AG04450 (cell line): ENCODE results near the gene RASAL3. TPM values are rescaled to one million over a fixed set of nuclear protein-coding genes. Genes with fewer than 3 reads are reported as not detected.
"Not testable (repeated sequence)": the region's sequence is repeated elsewhere in the genome, so short reads cannot be mapped to it uniquely, and the experiment has no call there.

Experiments
- CTCF ChIA-PET: fragments of 300-600, 350-600 bp; formaldehyde crosslinking; extraction: SDS; loops from one replicate; lab custom pipeline; 2022; ENCODE audit warnings: antibody characterized with exemption, inconsistent platforms; lab: Charles Lee
- POLR2A ChIA-PET: fragments of 350-600 bp; formaldehyde crosslinking; extraction: SDS; loops from one replicate; lab custom pipeline; 2021; ENCODE audit warnings: antibody characterized with exemption, inconsistent platforms; lab: Yijun Ruan, JAX
- DNase-seq: peaks from one replicate; pipeline ENCODE4 v3.0.0-alpha.2; 2011; ENCODE audit warnings: low read depth, low spot score
- H3K27ac ChIP-seq: one replicate; pipeline ENCODE4 v1.5.1; 2012; ENCODE audit warnings: low read depth, low read length, control low read depth
- H3K27me3 ChIP-seq: one replicate; pipeline ENCODE4 v1.6.0; 2012; ENCODE audit warnings: low read length; ENCODE audit not compliant: control insufficient read depth, insufficient read depth
- H3K4me3 ChIP-seq: 2 replicates; pipeline ENCODE4 v1.5.1; 2011; ENCODE audit warnings: mild to moderate bottlenecking, low read depth, low read length, control low read depth
- H3K9me3 ChIP-seq: 2 replicates; pipeline ENCODE4 v1.5.1; 2012; ENCODE audit warnings: low read length; ENCODE audit not compliant: control insufficient read depth, insufficient read depth
- CTCF ChIP-seq: IDR thresholded peaks from 2 replicates; pipeline ENCODE4 v1.5.1; 2011; ENCODE audit warnings: low read depth, low read length, control low read depth, inconsistent platforms
- polyA plus RNA-seq: library from polyadenylated mRNA; depleted of rRNA; stranded (reverse); fragments of >200 nt; gene quantifications from 2 replicates; pipeline ENCODE4 v1.2.3, GENCODE V29; 2011

The RASAL3 gene
- polyA plus RNA-seq, 1 experiment = 0.21 TPM

- Histone ChIP-seq H3K4me3 (no peak overlapping the region), H3K27ac (no peak overlapping the region), H3K27me3 (no peaks in the 10 kb centered on the region), H3K9me3 (no peaks in the 10 kb centered on the region)
- no peak for TF ChIP-seq CTCF
- no peak for DNase-seq
- ChIA-PET POLR2A (no interaction called here), CTCF (no interaction called here)
Observed at GRCh38 chr19:15412832-15413231, 51.5 kb downstream of the RASAL3 start.

- POLR2A ChIA-PET = interaction anchor here (0.6 to 1.2 kb wide), 2 partner anchors 32 to 41 kb away, joined by 3 read pairs; partner anchors contain the start of gene AKAP8
- CTCF ChIA-PET = interaction anchor here (0.6 to 0.9 kb wide), 3 partner anchors 8 to 306 kb away, joined by 3 to 6 read pairs (median 3); no protein-coding TSS in a partner anchor
- not testable (repeated sequence) for DNase-seq
Observed at GRCh38 chr19:15411351-15411750, 53.0 kb downstream of the RASAL3 start.

GRCh38 chr19:15404780-15405211 lies 59.5 kb downstream of the RASAL3 start:
- H3K4me3 ChIP-seq = no peak overlapping the region
- no peak for DNase-seq
- H3K27me3 ChIP-seq = no peaks in the 10 kb centered on the region
- H3K27ac ChIP-seq = no peak overlapping the region
- ChIA-PET POLR2A (interaction anchor here (0.8 kb wide), 1 partner anchor 14 kb away, joined by 3 read pairs; the partner anchor contains the start of gene AKAP8L), CTCF (no interaction called here)
- H3K9me3 ChIP-seq = no peaks in the 10 kb centered on the region; the same call in 1 of the 2 replicates
- TF ChIP-seq CTCF = no peak

More at GRCh38 chr19:15411351-15411750, 53.0 kb downstream of the RASAL3 start:
- H3K9me3 ChIP-seq, H3K27ac ChIP-seq, H3K27me3 ChIP-seq, H3K4me3 ChIP-seq: not testable (repeated sequence)

- DNase-seq = no peak
- Histone ChIP-seq H3K9me3 (no peaks in the 10 kb centered on the region; the same call in 1 of the 2 replicates), H3K27ac (no peak overlapping the region), H3K27me3 (no peaks in the 10 kb centered on the region), H3K4me3 (no peak overlapping the region)
- ChIA-PET POLR2A (interaction anchor here (0.5 to 0.8 kb wide), 2 partner anchors 15 to 148 kb away, joined by 3 read pairs; partner anchors contain the start of gene AKAP8L), CTCF (no interaction called here)
- no peak for TF ChIP-seq CTCF
Observed at GRCh38 chr19:15404097-15404779, 60.1 kb downstream of the RASAL3 start.

GRCh38 chr19:15403151-15403531 lies 61.2 kb downstream of the RASAL3 start:
- CTCF ChIA-PET = no interaction called here
- DNase-seq = no peak
- POLR2A ChIA-PET = no interaction called here
- H3K27me3 ChIP-seq = no peaks in the 10 kb centered on the region
- no peak for TF ChIP-seq CTCF
- H3K9me3 ChIP-seq = no peaks in the 10 kb centered on the region; the same call in 1 of the 2 replicates
- no peak overlapping the region for H3K27ac ChIP-seq
- H3K4me3 ChIP-seq = no peak overlapping the region
